Measurements from ENCODE around the gene LRCOL1.

Gene LRCOL1

GRCh38 chr12:132621657-132622435, 11.5 kb upstream of the LRCOL1 start:
- Histone ChIP-seq H3K9ac (ENCODE audit: low read length) (no peak overlapping the region), H3K79me2 (ENCODE audit: insufficient read depth, low read length) (no peaks in the 10 kb centered on the region), H3K27ac (ENCODE audit: low read depth, low read length) (no peak overlapping the region), H3K9me3 (ENCODE audit: insufficient read depth, low read length) (no peaks in the 10 kb centered on the region), H3K4me2 (ENCODE audit: low read depth, low read length, poor library complexity, severe bottlenecking) (no peak overlapping the region), H2AFZ (ENCODE audit: low read depth, low read length, severe bottlenecking) (no peak overlapping the region), H3K9me2 (replicated peaks; ENCODE audit: insufficient read depth, low read length) (no peaks in the 10 kb centered on the region), H3F3A (ENCODE audit: insufficient read depth) (peaks cover 5% of the 10 kb centered on the region; the same call in 1 of the 2 replicates), H3K27me3 (ENCODE audit: low read length) (no peaks in the 10 kb centered on the region), H4K20me1 (ENCODE audit: low read depth, low read length) (no peaks in the 10 kb centered on the region), H3K36me3 (ENCODE audit: low read length) (no peaks in the 10 kb centered on the region), H3K4me3 (ENCODE audit: insufficient read depth, low read length, poor library complexity, severe bottlenecking) (no peak overlapping the region)
- TF ChIP-seq EZH2phosphoT487 (conservative IDR thresholded peaks at IDR 0.05; ENCODE audit: low read length) (no peak), CTCF (IDR thresholded peaks at IDR 0.05; ENCODE audit: insufficient read depth, low read length, poor library complexity, severe bottlenecking) (no peak)

- Histone ChIP-seq H3K9ac (ENCODE audit: low read length) (no peak overlapping the region), H3K36me3 (ENCODE audit: low read length) (no peaks in the 10 kb centered on the region), H3K79me2 (ENCODE audit: insufficient read depth, low read length) (no peaks in the 10 kb centered on the region), H3K27me3 (ENCODE audit: low read length) (no peaks in the 10 kb centered on the region), H3K9me3 (ENCODE audit: insufficient read depth, low read length) (no peaks in the 10 kb centered on the region), H3K27ac (ENCODE audit: low read depth, low read length) (no peak overlapping the region), H2AFZ (ENCODE audit: low read depth, low read length, severe bottlenecking) (no peak overlapping the region), H4K20me1 (ENCODE audit: low read depth, low read length) (no peaks in the 10 kb centered on the region), H3F3A (ENCODE audit: insufficient read depth) (peaks cover 5% of the 10 kb centered on the region; the same call in 1 of the 2 replicates), H3K4me2 (ENCODE audit: low read depth, low read length, poor library complexity, severe bottlenecking) (no peak overlapping the region), H3K4me3 (ENCODE audit: insufficient read depth, low read length, poor library complexity, severe bottlenecking) (no peak overlapping the region), H3K9me2 (replicated peaks; ENCODE audit: insufficient read depth, low read length) (no peaks in the 10 kb centered on the region)
- TF ChIP-seq CTCF (IDR thresholded peaks at IDR 0.05; ENCODE audit: insufficient read depth, low read length, poor library complexity, severe bottlenecking) (no peak), EZH2phosphoT487 (conservative IDR thresholded peaks at IDR 0.05; ENCODE audit: low read length) (no peak)
Measured at GRCh38 chr12:132620899-132621656, 10.7 kb upstream of the LRCOL1 start.

GRCh38 chr12:132620113-132620898, 9.9 kb upstream of the LRCOL1 start:
- H3K4me2 ChIP-seq (ENCODE audit: low read depth, low read length, poor library complexity, severe bottlenecking) = no peak overlapping the region
- H3F3A ChIP-seq (ENCODE audit: insufficient read depth) = peaks cover 5% of the 10 kb centered on the region; the same call in 1 of the 2 replicates
- no peak overlapping the region for H2AFZ ChIP-seq (ENCODE audit: low read depth, low read length, severe bottlenecking)
- no peaks in the 10 kb centered on the region for H3K36me3 ChIP-seq (ENCODE audit: low read length)
- no peaks in the 10 kb centered on the region for H4K20me1 ChIP-seq (ENCODE audit: low read depth, low read length)
- H3K27ac ChIP-seq (ENCODE audit: low read depth, low read length) = no peak overlapping the region
- H3K9me2 ChIP-seq (replicated peaks; ENCODE audit: insufficient read depth, low read length) = no peaks in the 10 kb centered on the region
- H3K9me3 ChIP-seq (ENCODE audit: insufficient read depth, low read length) = no peaks in the 10 kb centered on the region
- H3K79me2 ChIP-seq (ENCODE audit: insufficient read depth, low read length) = no peaks in the 10 kb centered on the region
- no peak for TF ChIP-seq CTCF (IDR thresholded peaks at IDR 0.05; ENCODE audit: insufficient read depth, low read length, poor library complexity, severe bottlenecking)
- no peak for TF ChIP-seq EZH2phosphoT487 (conservative IDR thresholded peaks at IDR 0.05; ENCODE audit: low read length)
- H3K9ac ChIP-seq (ENCODE audit: low read length) = no peak overlapping the region
- no peaks in the 10 kb centered on the region for H3K27me3 ChIP-seq (ENCODE audit: low read length)
- no peak overlapping the region for H3K4me3 ChIP-seq (ENCODE audit: insufficient read depth, low read length, poor library complexity, severe bottlenecking)
